DMS114 treated with DMSO at 0.1 percent for 48 hours (cell line): ENCODE results near the gene CHURC1.

Experiments used
- DNase-seq: peaks from one replicate; lab custom pipeline; 2025; ENCODE audit not compliant: unreplicated experiment; lab: John Stamatoyannopoulos, UW

The CHURC1 gene

DNA sequence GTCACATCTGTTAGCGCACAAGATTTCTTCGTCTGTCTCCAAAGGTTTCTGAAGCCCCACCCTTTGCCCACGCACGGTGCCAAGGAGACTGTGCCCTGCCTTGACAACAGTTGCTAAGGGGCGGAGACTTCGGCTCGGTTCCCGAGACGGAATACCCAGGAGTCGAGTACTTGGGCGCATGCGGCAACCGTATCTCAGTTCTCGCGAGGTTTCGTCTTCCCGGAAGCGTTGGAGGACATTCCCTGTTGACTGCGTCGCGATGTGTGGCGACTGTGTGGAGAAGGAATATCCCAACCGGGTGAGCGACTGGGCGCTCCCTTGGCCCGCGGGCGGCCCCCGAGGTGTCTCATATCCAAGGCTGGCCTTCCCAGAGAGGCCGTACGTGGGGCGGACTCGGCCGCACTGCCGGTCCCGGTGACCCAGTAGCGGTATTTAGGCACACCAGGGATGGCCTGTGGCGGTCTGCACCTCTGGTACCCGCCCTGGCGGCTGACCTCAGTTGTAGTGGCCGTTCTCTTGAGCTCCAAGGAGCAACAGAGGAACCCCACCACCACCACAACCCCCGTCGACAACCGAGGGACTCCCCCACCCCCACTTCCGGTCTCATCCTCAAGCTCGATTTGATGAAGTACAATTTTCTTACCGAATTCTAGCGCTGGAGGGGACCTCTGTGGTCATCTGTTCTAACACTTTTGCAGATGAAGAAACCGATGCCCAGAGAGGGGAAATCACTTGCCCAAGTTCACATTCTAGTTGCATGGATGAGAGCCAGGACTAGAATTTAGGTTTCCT lies at the start of gene CHURC1:
Gene CHURC1 (plus strand): TSS at position 219 of the 792 bp plus-strand sequence. CDS start 41 bp downstream, at position 260.
- DNase-seq, result peak; percentile 92

DNA sequence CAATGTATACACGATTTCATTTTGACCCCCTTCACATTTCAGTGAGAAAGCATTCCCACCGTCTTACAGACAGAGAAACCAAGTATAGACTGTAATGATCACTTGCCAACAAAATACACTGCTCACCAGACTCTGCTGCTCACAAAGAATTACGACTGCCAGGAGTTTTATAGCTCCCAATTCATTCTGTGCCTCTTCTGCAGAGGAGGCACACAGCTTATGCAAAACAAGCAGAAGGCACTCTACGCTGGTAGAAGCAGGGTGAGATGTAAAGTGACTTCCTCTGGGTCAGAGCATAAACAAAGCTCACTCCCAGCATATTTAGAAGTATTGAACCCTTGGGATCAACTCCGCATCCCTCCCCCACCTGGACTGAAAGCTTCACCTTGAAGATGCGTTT lies 49.1 kb upstream of the CHURC1 start:
- no peak for DNase-seq

DNA sequence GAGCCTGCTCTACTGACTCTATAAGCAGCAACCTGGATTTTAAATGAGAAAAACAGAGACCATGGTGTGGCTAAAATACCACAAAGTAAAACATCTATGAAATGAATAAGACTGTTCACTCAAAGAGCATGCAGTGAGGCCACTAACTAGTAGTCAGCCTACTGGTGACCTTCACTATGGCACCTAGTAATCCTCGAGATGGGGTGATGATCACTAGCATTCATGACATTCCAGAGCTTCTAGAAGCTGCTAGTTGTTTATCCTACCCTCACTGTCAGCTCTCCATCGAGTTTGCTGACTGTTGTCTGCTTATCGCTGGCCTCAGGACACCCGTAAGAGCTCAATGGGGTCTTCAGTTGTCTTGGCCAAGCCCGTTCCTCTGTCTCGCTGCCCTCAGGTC lies 48.3 kb upstream of the CHURC1 start:
- no peak for DNase-seq

DNA sequence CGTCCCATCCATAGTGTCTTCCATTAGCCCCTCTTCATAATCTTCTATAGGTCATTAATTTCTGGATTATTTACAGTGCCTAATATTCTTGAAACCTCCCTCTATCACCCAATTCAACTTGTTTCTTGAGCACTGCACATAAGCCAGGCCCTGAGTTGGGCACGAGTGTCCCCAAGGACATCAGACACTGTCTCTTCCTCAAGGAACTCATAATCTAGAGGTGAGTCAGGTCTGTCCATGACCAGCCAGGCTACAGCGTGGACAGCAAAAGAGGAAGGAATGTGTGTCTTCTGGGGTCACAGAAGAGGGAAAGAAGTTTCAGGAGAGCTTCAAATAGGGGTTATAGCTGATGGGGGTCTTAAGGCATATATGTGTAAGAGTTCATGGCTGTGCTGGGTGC lies 47.1 kb upstream of the CHURC1 start:
- no peak for DNase-seq

DNA sequence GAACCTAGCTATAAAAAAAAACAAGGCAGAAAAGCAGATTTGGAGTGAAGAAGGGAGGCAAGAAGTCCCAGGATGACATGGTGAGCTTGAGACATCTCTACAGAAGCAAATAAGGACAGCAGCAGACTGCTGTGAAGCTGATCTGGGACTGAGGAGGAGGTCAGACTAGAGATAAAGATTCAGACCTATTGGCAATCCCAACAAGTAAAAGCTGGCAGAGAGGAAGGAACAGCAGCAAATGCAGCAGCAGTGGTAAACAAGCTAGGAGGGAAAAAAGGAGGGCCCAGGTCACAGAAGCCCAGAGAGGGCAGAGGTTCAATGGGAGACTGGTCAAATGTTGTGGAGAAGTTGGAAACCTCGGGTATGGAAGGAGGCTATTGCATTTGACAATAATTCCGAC lies 45.9 kb upstream of the CHURC1 start:
- no peak for DNase-seq

DNA sequence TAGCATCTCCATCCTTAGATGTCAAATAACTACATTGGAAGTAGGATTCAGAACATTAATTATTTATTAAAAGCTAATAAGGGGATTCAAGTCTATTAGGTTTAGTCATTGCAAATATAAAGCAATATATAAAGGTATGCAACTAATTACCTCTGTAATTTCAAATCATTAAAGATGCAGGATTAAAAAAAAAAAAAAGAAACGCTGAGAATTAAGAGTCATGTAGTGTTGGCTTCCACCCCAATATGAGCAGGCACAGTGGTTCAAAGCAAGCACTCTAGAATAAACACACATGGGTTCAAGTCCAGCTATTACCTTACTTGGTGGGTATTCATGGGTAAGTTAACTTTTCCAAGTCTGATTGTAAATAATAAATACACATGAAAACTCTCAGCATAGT lies 45.4 kb upstream of the CHURC1 start:
- no peak for DNase-seq

DNA sequence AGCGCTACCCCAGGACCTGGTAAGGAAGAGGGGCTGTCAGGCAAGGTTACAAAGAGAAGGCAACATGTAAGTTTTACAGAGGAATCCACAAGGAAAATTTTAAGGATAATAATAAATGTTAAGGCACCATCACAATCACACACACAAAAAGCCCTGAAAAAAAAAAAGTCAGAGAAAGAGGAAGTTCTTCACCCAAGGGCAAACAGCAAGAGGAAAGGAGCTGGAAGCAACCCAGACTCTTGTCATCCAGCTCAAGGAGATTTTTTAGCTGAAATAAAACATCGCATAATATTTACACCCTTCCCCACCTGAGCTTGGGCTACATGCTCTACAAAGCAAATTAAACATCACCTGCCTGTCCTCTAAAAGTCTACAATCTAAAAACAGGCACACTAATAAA lies 44.1 kb upstream of the CHURC1 start:
- DNase-seq, result no peak

DNA sequence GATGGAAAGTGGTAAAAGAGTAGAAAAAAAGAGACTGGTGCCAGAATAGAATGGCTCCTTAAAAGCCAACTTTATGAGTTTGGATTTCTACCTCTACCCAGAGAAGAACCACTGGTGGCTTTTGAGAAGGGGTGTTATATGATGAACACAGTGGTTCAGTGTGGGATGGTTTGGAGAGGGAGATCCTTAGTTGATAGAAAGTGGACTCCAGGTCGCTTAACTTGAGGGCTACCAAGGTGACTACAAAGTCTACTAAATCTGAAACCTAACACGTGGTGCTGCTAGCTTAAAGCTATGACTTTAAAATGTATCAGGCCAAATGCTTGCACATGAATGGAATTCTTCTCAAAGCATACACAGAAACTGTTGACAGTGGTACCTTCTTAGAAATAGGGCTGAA lies 42.9 kb upstream of the CHURC1 start:
- DNase-seq, result no peak

DNA sequence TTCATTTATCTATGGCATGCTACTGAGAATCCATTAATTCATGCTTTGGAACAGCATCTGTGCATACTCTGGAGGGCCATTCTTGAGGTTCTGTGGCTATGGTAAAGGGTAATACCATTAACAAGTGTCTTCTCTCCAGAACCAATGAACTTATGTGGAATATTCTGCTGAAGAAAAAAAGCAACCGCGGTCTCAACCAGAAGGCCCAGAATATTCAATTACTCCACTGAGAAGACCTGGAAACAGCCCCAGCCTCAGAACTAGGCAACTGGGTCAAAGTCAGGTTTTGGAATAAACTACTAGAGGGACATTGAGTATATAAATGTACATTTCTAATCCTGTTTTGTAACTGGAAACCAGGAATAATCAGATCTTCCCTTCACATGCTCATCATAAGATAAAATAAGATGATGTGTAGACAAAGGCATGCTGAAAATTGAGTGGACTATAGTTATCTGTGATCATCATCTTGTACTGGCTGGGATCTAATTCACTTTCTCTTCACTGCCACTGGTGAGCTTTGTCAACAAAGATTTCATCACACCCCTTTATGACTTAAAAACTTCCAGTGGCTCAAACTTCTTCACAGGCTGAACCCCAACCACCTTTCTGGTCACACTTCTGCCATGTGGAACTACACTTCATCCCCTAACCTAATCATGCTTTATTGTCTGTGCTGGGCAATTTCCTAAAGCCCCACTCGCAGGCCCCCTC lies 40.6 kb upstream of the CHURC1 start:
- no peak for DNase-seq

DNA sequence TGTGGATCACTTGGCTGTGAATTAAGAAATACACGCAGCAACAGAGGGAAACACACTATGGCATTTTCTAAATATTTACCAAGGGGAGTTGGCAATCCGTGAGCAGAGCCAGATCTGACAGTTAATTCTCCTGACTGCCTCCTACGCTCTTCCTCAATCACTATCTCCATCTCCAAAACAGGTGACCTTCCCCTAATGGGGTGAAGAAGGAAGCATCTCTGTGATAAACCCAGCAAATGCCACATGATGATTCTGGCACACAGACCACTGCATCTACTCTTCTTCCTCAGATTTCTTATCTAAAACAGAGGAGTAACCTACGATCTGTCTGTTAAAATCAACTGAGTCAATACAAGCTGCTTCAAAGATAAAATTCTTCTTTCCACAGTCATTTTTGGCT lies 38.9 kb upstream of the CHURC1 start:
- DNase-seq, result no peak

DNA sequence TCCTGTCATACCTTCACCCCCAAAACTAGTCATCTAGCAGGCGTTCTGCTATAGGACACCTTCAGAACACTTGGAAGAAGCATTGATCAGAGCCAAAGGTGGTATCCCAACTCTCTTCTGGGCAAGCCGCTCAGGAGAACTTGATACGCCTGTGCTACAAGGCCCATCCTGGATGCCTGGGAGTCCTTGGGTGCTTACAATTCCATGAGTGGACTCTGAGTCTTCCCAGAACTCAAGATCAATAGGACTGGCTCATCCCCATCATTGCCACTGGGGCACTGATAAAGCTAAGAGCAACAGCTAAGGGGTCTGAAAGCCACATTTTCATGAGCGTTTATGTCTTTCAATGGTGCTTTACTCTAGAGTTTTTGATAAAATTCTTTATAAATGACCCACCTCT lies 36.4 kb upstream of the CHURC1 start:
- DNase-seq, result no peak

DNA sequence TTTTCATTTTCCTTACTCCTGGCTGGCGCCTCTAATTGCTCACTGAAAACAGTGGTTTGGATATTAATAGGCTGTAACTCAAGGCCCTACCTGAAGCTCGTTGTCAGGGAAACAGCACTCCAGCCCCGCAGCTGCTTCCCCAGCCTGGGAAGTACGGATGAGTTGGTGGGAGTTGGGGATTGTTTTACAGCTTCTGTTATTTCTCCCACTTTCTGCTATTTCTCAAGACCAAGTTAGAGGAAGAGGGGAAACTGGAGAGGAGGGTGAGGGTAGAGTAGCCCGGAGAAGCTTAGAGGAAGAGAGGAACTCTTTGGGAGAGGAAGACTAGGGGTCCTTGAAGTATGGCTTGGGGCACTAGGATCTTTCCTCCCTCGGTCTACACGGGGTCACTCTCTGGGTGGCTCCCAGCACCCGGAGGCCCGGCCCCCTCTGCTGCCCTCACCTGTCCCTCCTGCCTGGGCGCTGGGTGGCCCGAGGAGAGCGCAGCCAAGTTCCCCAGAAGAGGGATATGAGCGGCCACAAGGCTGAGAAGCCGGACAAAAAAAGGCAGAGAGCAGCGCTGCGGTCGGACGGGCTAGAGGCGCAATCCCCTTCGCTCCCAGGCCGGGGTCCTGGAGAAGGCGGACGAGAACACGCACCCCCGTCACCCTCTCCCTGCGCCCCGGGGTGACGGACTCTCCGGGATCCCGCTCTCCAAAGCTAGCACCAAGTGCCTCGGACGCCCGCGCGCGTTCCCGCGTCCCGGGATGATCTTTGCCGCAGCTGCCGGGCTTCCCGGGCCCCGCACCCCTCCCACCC lies 35.2 kb upstream of the CHURC1 start:
- DNase-seq, result no peak

DNA sequence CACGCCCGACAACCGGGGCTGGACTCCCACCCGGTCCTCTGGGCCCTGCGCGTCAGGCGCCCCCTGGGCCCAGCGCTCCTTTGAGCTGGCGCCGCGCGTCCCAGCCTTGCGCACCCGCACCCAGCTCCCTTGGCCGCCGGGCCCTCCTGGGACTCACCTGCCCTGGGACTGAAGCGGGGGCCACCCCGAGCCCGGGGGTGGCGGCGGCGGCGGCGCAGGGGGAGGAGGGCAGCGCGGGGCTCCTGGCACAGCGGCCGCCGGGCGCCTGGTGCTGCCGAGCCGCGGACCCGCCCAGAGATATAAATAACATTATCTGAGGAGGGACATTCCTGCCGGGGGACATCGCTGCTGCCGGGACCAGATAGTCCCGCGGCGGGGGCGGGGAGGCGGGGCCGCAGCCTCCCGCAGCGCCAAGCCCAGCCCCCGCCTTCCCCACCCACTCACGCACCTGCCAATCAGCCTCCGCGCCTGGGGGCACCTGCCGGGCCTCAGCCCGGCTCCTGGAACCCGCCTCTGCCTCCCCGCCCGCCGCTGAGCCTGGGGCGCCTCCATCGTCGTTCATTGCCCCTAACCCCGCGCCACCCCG lies 34.5 kb upstream of the CHURC1 start, which contains the start of gene SPTB:
Gene SPTB (minus strand): TSS at position 273 of the 586 bp plus-strand sequence. CDS start 56,813 bp downstream, outside the sequence.
- no peak for DNase-seq

DNA sequence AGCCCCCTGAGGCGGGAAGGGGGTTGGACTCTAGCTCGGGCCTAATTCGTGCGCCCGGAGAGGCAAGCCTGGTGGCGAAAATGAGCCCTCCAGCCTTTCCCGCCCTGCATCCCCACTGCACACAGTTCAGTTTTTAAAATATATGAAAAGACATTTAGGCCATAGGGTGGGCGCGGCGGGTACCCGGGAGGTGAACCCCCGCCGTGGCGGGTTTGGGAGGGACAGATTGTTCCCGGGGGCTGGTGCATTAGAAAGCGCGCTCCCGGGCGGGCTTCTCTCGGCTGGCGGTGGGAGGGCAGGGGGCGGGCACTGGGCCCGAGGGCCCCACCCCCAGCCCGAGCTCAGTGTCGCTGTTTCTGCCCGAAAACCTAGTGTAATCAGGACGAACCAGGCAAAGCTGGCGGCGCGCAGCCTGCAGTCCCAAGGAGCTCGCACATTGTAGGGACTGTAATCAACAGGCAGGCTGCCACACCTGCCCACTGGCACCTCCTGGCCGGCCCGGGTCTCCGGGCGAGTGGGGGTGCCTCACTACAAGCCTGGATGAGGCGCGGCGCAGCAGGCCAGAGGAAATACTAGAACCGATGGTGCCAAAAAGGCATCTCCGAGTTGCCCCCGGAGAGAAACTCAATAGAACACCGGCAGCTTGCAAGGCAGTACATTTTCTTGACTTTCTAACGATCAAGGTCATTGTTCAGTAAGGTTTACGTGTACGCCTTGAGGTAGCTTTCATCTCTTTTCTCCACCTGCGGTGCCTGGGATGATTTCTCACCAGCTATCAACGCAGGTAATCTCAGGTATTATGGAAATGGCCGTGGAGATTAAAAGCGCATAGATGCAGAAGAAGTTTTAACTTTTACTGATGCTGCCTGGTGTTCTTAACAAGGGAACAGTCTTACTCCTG lies 33.8 kb upstream of the CHURC1 start:
- DNase-seq, result peak; percentile 15

DNA sequence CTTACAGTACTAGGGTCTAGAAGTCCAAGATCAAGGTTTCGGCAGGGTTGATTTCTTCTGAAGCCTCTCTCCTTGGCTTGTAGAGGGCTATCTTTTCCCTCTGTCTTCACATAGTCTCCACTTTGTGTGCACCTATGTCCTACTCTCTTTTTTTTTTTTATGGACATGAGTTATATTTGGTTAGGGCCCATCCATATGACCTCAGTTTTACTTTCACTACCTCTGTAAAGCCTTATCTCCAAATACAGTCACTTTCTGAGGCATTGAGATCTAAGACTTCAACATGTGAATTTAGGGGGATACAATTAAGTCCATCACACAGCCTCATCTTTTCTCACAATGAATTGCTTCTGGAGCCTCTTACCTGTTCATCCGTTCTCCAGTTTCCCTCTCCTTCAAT lies 28.7 kb upstream of the CHURC1 start:
- DNase-seq, result no peak

DNA sequence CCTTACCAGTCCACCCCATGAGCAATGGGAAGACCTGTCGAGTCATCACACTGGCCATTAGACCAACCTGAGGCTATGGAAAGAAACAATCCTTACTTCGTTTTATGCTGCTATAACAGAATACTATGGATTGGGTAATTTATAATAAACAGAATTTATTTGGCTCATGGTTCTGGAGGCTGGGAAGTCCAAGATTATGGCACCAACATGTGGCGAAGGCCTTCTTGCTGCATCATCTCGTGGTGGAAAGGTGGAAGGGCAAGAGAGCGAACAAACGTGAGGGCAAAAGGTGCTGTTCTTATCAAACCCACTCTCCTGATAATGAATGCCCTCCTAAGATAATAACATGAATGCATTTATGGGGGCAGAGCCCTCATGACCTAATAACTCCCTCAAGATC lies 24.9 kb upstream of the CHURC1 start:
- DNase-seq, result no peak

DNA sequence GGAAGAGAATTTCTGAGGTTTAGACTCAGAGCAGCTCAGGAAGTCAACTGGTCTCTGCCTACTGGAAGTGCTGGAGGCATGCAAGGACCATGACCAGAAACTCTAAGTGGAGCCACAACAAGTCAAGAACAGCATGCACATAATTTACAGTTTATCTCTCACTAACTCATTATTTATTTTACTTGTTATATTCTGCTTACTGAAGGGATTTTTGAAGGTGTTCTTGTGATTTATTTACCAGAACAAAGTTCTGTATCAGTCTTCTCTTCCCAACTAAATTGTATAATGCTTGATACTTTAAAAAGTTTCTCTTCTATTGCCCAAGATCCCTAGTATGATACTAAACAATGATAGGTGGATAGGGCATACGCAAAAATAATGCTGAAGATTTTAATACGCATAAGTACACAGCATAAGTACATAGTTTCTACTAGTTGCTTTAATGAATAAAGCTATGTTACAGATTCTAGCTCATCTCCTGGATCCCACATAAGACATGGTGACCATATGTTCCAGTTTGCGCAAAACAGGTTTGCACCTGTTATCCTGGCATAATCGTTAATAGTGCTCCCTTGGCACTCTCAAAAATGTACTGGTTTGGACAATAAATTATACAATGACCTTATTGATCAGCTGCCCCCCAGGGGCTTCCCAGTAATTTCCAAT lies 22.9 kb upstream of the CHURC1 start:
- DNase-seq, result no peak

DNA sequence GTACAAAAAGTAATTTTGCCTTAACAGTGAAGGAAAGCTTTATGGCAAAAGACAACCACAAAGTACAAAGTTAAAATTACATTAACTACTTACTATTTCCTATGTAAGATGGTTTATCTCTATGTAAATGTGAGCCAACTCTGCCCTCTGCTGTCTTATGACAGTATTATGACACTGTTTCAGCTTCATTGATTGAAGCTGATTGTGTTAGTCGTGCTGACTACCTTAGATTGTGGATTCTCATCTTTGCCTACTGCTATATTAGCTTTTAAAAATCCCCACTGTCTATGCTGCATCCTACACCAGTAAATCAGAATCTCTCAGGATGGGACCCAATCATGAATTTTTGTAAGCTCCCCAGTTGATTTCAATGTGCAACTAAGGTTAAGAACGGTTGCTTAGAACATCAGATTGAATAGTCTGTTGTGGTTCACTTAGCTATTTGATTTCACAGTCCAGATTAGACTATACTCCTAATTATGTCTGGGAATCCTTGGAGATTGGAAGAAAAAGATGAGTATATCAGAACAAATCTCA lies 22.3 kb upstream of the CHURC1 start:
- DNase-seq, result peak; percentile 57

DNA sequence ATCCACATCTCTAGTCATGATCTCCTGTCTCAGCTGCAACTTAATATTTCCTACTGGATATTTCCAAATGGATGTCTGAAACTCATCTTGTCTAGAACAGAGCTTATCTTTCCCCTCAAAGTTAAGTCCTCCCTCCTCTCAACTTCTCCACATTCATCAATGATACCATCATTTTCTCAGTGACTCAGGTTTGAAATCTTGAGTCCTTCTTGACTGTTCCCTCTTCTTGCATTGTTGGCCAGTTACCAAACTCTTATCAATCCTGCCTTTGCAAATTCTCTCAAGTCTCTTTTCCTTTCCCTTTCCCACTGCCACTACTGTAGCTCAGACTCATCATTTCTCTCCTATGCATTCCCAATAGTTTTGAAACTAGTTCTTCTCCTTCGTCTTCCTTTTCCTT lies 14.3 kb upstream of the CHURC1 start:
- DNase-seq, result no peak
